Trophoblast cell (in vitro differentiated cells and primary cell): Measurements from ENCODE around the gene ALOX5.
"Not testable (repeated sequence)": the region's sequence is repeated elsewhere in the genome, so short reads cannot be mapped to it uniquely, and the experiment has no call there.

Source experiments
- DNase-seq, 2 donors: peaks; one replicate each; pipeline ENCODE4 v3.0.0-alpha.2; 2016
- H2AFZ ChIP-seq: 2 replicates; pipeline ENCODE4 v1.6.1; 2013; ENCODE audit warnings: low read length, moderate library complexity, mild to moderate bottlenecking; ENCODE audit not compliant: insufficient read depth, poor library complexity
- H2AK5ac ChIP-seq: 2 replicates; pipeline ENCODE4 v1.6.1; 2013; ENCODE audit warnings: mild to moderate bottlenecking, low read length
- H2BK120ac ChIP-seq: 2 replicates; pipeline ENCODE4 v1.6.1; 2013; ENCODE audit warnings: low read length, mild to moderate bottlenecking, moderate library complexity; ENCODE audit not compliant: insufficient read depth, poor library complexity
- H2BK12ac ChIP-seq: 2 replicates; pipeline ENCODE4 v1.6.1; 2013; ENCODE audit warnings: mild to moderate bottlenecking, low read length, moderate library complexity
- H2BK5ac ChIP-seq: 2 replicates; pipeline ENCODE4 v1.6.1; 2013; ENCODE audit warnings: low read length, low read depth, moderate library complexity, mild to moderate bottlenecking; ENCODE audit not compliant: poor library complexity
- H3K14ac ChIP-seq: 2 replicates; pipeline ENCODE4 v1.6.1; 2013; ENCODE audit warnings: mild to moderate bottlenecking, low read length
- H3K18ac ChIP-seq: 2 replicates; pipeline ENCODE4 v1.6.1; 2013; ENCODE audit warnings: mild to moderate bottlenecking, low read length
- H3K23ac ChIP-seq: 2 replicates; pipeline ENCODE4 v1.6.1; 2013; ENCODE audit warnings: low read length
- H3K27ac ChIP-seq: 2 replicates; pipeline ENCODE4 v1.5.1; 2013; ENCODE audit warnings: low read depth, mild to moderate bottlenecking, inconsistent platforms, low read length, moderate library complexity
- H3K27me3 ChIP-seq: 2 replicates; pipeline ENCODE4 v1.6.1; 2013; ENCODE audit warnings: inconsistent platforms, mild to moderate bottlenecking, low read length, moderate library complexity; ENCODE audit not compliant: insufficient read depth
- H3K36me3 ChIP-seq, 2 experiments: 1 replicate in 1 of 2; 2 replicates in 1 of 2; pipeline ENCODE4 v1.6.1; 2013; ENCODE audit warnings: low read length in 2 of 2, mild to moderate bottlenecking in 2 of 2, moderate library complexity in 1 of 2; ENCODE audit not compliant: insufficient read depth in 2 of 2, control insufficient read depth in 1 of 2
- H3K4ac ChIP-seq: 2 replicates; pipeline ENCODE4 v1.6.1; 2013; ENCODE audit warnings: low read depth, mild to moderate bottlenecking, low read length, moderate library complexity
- H3K4me1 ChIP-seq, 2 experiments: 1 replicate in 1 of 2; 2 replicates in 1 of 2; pipeline ENCODE4 v1.6.1; 2013; ENCODE audit warnings: low read length in 2 of 2, mild to moderate bottlenecking in 2 of 2, moderate library complexity in 1 of 2; ENCODE audit not compliant: insufficient read depth in 2 of 2, control insufficient read depth in 1 of 2
- H3K4me2 ChIP-seq: 2 replicates; pipeline ENCODE4 v1.6.1; 2013; ENCODE audit warnings: inconsistent platforms, mild to moderate bottlenecking, low read length, moderate library complexity
- H3K4me3 ChIP-seq: 2 replicates; pipeline ENCODE4 v1.5.1; 2013; ENCODE audit warnings: mild to moderate bottlenecking, low read depth, low read length, inconsistent platforms
- H3K79me1 ChIP-seq: one replicate; pipeline ENCODE4 v1.6.1; 2013; ENCODE audit warnings: low read length
- H3K79me2 ChIP-seq: 2 replicates; pipeline ENCODE4 v1.6.1; 2013; ENCODE audit warnings: low read length, mild to moderate bottlenecking; ENCODE audit not compliant: control insufficient read depth, insufficient read depth, poor library complexity
- H3K9ac ChIP-seq: 2 replicates; pipeline ENCODE4 v1.6.1; 2013; ENCODE audit warnings: mild to moderate bottlenecking, low read length
- H3K9me3 ChIP-seq: 2 replicates; pipeline ENCODE4 v1.6.1; 2013; ENCODE audit warnings: low read depth, mild to moderate bottlenecking, control low read depth, inconsistent platforms, low read length; ENCODE audit not compliant: insufficient read depth
- H4K12ac ChIP-seq: 2 replicates; pipeline ENCODE4 v1.6.1; 2013; ENCODE audit warnings: low read depth, mild to moderate bottlenecking, low read length, moderate library complexity
- H4K8ac ChIP-seq: 2 replicates; pipeline ENCODE4 v1.6.1; 2013; ENCODE audit warnings: low read depth, mild to moderate bottlenecking, low read length, moderate library complexity
- H4K91ac ChIP-seq: one replicate; pipeline ENCODE4 v1.6.1; 2013; ENCODE audit warnings: low read depth, mild to moderate bottlenecking, low read length, moderate library complexity
- WGBS: extraction: QIAGEN DNeasy Blood & Tissue Kit; methylation state at CpG from one replicate; pipeline ENCODE4 v1.1.7; 2013; ENCODE audit warnings: missing lambda C conversion rate; ENCODE audit not compliant: insufficient read length, insufficient coverage; ENCODE audit errors: extremely low coverage; 5-methylcytosine and 5-hydroxymethylcytosine counted together

The ALOX5 gene

GRCh38 chr10:45415062-45415461 is 41.0 kb downstream of the ALOX5 start:
- H2BK12ac ChIP-seq, H4K12ac ChIP-seq, H3K27ac ChIP-seq, H3K36me3 ChIP-seq, H3K4me2 ChIP-seq, H3K23ac ChIP-seq, H3K14ac ChIP-seq, H4K8ac ChIP-seq, H2AK5ac ChIP-seq, H2AFZ ChIP-seq, H3K79me1 ChIP-seq, H3K27me3 ChIP-seq, H2BK5ac ChIP-seq, H3K18ac ChIP-seq, H3K9ac ChIP-seq, H3K79me2 ChIP-seq, H2BK120ac ChIP-seq, H3K4ac ChIP-seq, H3K4me3 ChIP-seq, H3K9me3 ChIP-seq, DNase-seq, H4K91ac ChIP-seq, H3K4me1 ChIP-seq: not testable (repeated sequence)
- no CpG with 5 or more reads among the region's 5 CpGs for WGBS

GRCh38 chr10:45416603-45417002 is 42.6 kb downstream of the ALOX5 start:
- 100% methylated on average over 1 of the region's 2 CpGs for WGBS
- Histone ChIP-seq H2BK12ac (no peak overlapping the region), H3K4me3 (no peak overlapping the region), H3K27ac (no peak overlapping the region), H4K8ac (no peak overlapping the region), H3K4ac (no peak overlapping the region), H2AK5ac (no peak overlapping the region), H3K79me2 (peaks cover 2% of the 10 kb centered on the region), H4K12ac (no peak overlapping the region), H3K9ac (no peak overlapping the region), H3K27me3 (no peaks in the 10 kb centered on the region), H3K23ac (no peak overlapping the region), H3K79me1 (peaks cover 4% of the 10 kb centered on the region), H2BK120ac (no peak overlapping the region), H3K4me1 (peaks cover 3% of the 10 kb centered on the region in 2 experiments), H2AFZ (no peak overlapping the region), H4K91ac (no peak overlapping the region), H3K14ac (no peak overlapping the region), H3K36me3 (no peaks in the 10 kb centered on the region), H3K4me2 (no peak overlapping the region), H3K18ac (no peak overlapping the region), H2BK5ac (no peak overlapping the region), H3K9me3 (peaks cover under 1% of the 10 kb centered on the region)
- DNase-seq = no peak

GRCh38 chr10:45417746-45418145 is 43.7 kb downstream of the ALOX5 start:
- Histone ChIP-seq H2BK120ac (no peak overlapping the region), H3K27me3 (no peaks in the 10 kb centered on the region), H2BK12ac (no peak overlapping the region), H2BK5ac (no peak overlapping the region), H4K8ac (no peak overlapping the region), H3K23ac (no peak overlapping the region), H3K36me3 (no peaks in the 10 kb centered on the region), H3K9ac (no peak overlapping the region), H3K79me1 (peaks cover 4% of the 10 kb centered on the region), H3K14ac (no peak overlapping the region), H3K4me2 (no peak overlapping the region), H3K18ac (no peak overlapping the region), H3K4ac (no peak overlapping the region), H3K4me3 (no peak overlapping the region), H3K9me3 (peaks cover 1% of the 10 kb centered on the region), H2AK5ac (no peak overlapping the region), H3K4me1 (peaks cover 3% of the 10 kb centered on the region in 2 experiments), H3K79me2 (peaks cover 2% of the 10 kb centered on the region), H2AFZ (no peak overlapping the region), H4K91ac (no peak overlapping the region), H3K27ac (no peak overlapping the region), H4K12ac (no peak overlapping the region)
- DNase-seq = no peak
- WGBS = no CpG with 5 or more reads among the region's 6 CpGs

GRCh38 chr10:45418417-45418848 is 44.4 kb downstream of the ALOX5 start:
- H3K18ac ChIP-seq = no peak overlapping the region
- H2AFZ ChIP-seq = no peak overlapping the region
- H2BK12ac ChIP-seq = no peak overlapping the region
- no peak for DNase-seq
- no peak overlapping the region for H3K9ac ChIP-seq
- no peak overlapping the region for H2BK5ac ChIP-seq
- no peak overlapping the region for H3K27ac ChIP-seq
- no peak overlapping the region for H3K23ac ChIP-seq
- H2BK120ac ChIP-seq = no peak overlapping the region
- no CpG with 5 or more reads among the region's 15 CpGs for WGBS
- H2AK5ac ChIP-seq = no peak overlapping the region
- H3K4me3 ChIP-seq = no peak overlapping the region
- peaks cover 1% of the 10 kb centered on the region for H3K9me3 ChIP-seq
- peak overlapping the region; percentile 67 for H3K4me2 ChIP-seq
- no peak overlapping the region for H3K14ac ChIP-seq
- no peaks in the 10 kb centered on the region for H3K36me3 ChIP-seq
- no peak overlapping the region for H4K8ac ChIP-seq
- no peak overlapping the region for H3K4ac ChIP-seq
- H3K79me1 ChIP-seq = peaks cover 4% of the 10 kb centered on the region
- H4K12ac ChIP-seq = no peak overlapping the region
- H3K27me3 ChIP-seq = no peaks in the 10 kb centered on the region
- peaks cover 2% of the 10 kb centered on the region for H3K79me2 ChIP-seq
- H4K91ac ChIP-seq = no peak overlapping the region
- H3K4me1 ChIP-seq = peaks cover 3% of the 10 kb centered on the region in 2 experiments
